HG03565 (cell line): ENCODE measurements around the gene PGK1.
"Not testable (repeated sequence)": the region's sequence is repeated elsewhere in the genome, so short reads cannot be mapped to it uniquely, and the experiment has no call there.

Experiments used
- ATAC-seq: cut with Tn5 transposase; IDR thresholded peaks from one replicate; pipeline ENCODE4 v1.9.1; 2021; ENCODE audit warnings: mild to moderate bottlenecking, moderate library complexity; ENCODE audit not compliant: unreplicated experiment

Gene PGK1

DNA sequence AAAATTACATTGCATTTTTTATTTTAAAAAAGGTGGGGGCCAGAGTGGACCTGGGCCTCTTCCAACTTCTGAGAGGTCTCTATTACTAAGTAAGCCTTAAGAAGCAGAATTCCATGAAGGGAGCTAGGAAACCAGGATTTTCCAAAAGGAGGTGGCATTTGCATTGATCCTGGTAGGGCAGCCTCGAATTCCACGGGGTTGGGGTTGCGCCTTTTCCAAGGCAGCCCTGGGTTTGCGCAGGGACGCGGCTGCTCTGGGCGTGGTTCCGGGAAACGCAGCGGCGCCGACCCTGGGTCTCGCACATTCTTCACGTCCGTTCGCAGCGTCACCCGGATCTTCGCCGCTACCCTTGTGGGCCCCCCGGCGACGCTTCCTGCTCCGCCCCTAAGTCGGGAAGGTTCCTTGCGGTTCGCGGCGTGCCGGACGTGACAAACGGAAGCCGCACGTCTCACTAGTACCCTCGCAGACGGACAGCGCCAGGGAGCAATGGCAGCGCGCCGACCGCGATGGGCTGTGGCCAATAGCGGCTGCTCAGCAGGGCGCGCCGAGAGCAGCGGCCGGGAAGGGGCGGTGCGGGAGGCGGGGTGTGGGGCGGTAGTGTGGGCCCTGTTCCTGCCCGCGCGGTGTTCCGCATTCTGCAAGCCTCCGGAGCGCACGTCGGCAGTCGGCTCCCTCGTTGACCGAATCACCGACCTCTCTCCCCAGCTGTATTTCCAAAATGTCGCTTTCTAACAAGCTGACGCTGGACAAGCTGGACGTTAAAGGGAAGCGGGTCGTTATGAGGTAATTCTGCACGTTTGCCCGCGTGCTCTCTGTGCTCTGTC, at the start of gene PGK1:
TSS of gene PGK1 (plus strand) at position 626 of the 824 bp plus-strand sequence. CDS start at position 719, 93 bp downstream.
- ATAC-seq = peak; percentile 94

DNA sequence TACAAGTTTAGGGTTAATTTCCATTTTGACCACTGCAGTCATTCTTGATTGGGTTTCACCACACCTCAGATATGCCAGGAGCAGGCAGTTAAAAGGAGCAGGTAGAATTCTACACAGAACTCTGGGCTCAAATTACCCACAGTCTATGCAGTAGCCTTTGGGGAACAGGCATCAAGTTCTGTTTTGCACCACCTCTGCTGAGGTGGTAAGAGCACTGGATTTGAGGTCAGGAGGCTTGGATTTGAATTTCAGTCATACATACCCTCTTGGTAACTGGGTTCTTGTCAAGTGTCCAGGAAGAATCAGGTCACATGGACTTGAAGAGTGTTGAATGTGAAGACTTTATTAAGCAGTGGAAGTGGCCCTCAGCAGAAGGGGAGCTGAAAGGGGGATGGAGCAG, 40.4 kb upstream of the PGK1 start:
- ATAC-seq = no peak

DNA sequence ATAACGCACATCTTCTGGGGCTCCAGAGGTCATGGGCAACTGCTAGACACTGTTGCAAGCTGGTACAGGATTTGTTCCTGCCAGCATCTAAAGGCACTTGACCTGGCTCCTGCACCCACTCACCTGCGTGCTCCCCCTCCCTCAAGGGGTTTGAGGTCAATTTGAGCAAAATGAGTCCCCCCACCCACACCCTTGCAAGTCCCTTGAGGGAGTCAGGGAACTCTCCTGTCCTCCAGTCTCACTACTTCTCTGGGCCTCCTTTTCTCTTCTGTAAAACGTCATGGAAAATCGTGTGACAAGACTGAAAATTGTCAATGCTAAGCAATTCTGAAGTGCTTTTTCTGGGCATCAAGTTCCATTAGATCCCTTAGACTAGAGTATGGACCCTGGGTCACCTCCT, 39.9 kb upstream of the PGK1 start:
- ATAC-seq = no peak

DNA sequence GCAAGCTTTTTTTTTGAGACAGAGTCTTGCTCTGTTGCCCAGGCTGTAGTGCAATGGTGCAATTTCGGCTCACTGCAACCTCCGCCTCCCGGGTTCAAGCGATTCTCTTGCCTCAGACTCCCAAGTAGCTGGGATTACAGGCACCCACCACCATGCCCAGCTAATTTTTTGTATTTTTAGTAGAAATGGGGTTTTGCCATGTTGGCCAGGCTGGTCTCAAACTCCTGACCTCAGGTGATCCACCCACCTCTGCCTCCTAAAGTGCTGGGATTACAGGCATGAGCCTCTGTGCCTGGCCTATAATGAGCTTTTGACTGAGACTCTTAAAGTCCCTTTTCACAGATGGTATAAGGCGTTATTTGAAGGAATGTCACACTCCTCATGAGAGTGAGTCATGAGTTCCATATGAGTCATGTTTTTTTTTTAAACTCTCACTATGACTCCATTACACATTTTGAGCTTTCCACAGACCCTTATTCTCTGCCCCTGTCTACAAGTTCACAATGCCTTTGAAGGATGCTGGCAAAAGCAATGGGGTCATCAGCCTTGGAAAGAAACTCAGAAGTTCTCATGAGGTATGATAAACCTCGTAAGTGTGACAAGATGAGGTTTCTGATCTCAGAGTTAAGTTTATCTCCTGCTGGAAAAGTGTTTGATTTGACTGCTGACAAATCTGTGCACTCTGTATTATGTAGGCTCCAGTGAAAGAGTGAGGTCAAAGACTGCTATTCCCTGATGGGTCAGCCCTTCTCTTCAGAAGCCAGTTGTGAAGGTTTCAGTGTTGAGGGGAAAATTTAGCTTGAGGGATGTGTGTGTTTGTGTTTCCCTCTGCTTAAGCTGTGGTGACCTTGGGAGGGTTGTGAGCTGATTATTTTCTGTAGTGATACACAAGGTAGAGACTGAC, 39.1 kb upstream of the PGK1 start:
- peak; percentile 85 for ATAC-seq

DNA sequence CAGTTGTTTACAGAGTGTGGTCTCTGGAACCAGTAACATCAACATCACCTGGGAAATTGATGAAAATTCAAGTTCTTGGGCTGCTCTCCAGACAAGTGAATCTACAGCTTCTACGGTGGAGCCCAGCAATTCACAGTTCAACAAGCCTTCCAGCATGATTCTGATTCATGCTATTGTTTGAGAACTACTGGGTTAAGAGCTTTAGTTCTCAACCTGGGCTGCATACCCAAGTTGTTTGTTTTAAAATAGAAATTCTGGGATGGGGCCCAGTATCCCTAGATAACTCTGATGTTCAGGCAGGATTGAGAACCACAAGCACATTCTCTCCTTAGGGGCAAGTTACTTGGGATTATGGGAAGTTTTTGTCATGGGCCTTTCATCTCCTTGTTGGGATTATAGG, 37.9 kb upstream of the PGK1 start:
- ATAC-seq = no peak

DNA sequence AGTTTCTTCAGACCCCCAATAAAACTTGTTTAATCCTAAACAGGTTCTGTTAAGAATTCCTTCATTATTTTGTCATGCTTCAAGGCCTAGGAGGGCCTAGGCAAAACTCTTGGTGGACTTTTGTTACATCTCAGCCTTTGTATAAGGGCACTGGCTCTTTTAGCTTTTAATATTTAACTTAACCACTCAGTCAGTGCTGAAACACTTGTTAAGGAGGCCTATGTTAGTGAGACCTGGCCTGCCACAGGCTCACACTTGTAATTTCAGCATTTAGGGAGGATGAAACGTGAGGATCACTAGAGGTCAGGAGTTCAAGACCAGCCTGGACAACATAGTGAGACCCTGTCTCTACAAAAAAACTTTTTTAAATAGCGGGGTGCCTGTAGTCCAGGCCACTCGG, 32.7 kb upstream of the PGK1 start:
- ATAC-seq = no peak

DNA sequence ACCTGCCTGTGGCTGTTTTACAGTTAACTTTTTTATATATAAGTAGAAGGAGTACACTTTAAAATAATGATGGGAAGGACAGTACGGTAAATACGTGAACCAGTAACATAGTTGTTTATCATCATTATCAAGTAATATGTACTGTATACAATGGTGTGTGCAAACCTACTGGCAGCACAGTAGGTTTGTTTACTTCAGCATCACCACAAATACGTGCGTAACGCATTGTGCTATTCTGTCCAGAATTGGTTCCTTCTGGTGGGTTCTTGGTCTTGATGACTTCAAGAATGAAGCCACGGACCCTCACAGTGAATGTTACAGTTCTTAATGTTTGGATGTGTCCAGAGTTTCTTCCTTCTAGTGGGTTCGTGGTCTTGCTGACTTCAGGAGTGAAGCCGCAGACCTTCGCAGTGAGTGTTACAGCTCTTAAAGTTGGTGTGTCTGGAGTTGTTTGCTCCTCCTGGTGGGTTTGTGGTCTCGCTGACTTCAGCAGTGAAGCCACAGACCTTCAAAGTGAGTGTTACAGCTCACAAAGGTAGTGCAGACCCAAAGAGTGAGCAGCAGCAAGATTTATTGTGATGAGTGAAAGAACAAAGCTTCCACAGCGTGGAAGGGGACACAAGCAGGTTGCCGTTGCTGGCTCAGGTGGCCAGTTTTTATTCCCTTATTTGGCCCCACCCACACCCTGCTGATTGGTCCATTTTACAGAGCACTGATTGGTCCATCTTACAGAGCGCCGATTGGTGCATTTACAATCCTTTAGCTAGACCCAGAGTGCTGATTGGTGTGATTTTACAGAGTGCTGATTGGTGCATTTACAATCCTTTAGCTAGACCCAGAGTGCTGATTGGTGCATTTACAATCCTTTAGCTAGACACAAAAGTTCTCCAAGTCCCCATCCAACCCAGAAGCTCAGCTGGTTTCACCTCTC, 30.6 kb upstream of the PGK1 start:
- not testable (repeated sequence) for ATAC-seq

DNA sequence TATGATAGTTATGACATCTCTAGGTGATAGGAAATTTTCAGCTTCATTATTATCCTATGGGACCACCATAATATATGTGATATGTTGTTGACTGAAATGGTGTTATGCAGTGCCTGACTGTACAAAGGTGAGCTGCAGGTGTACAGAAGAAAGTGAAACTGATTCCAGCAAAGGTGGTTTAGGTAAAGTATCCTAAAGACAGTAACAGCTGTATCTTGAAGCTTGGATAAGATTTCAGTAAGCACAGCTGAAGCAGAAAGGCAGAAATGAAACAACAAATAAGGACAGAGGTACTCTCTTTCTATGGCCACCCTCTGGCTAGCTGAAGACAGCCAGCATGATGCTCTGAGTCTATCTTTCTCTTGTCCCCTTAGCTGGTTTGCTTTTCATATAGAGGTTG, 30.0 kb upstream of the PGK1 start:
- no peak for ATAC-seq

DNA sequence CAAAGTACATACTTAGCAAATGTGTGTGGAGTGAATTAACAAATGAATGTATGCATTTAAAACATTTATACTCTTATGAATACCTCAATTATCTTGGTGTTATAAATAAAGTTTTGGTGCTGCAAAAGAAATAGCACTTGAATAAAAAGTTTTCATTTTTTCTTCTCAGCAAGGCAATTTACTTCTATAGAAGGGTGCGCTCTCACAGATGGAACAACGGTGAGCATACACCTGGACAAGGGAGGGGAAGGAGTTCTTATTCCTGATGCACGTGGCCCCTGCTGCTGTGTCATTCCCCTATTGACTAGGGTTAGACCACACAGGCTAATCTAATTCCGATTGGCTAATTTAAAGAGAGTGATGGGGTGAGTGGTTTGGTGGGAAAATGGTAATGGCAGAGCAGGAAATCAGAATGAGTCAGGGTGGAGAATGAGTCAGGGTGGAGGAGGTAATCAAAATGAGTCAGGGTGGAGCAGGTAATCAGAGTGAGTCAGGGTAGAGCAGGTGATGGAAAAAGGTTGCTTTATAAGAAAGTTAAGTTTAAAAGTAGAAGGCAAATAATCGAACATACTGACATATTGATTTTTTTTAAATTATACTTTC, 28.2 kb upstream of the PGK1 start:
- ATAC-seq = no peak

DNA sequence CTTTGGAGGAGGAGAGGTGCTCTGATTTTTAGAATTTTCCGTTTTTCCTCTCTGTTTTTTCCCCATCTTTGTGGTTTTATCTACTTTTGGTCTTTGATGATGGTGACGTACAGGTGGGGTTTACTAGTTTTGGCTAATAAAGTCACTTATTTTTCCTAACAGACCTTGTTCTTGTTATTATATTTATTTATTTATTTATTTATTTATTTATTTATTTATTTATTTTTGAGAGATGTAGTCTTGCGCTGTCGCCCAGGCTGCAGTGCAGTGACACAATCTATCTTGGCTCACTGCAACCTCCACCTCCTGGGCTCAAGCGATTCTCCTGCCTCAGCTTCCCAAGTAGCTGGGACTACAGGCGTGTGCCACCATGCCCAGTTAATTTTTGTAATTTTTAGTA, 22.6 kb upstream of the PGK1 start:
- not testable (repeated sequence) for ATAC-seq

DNA sequence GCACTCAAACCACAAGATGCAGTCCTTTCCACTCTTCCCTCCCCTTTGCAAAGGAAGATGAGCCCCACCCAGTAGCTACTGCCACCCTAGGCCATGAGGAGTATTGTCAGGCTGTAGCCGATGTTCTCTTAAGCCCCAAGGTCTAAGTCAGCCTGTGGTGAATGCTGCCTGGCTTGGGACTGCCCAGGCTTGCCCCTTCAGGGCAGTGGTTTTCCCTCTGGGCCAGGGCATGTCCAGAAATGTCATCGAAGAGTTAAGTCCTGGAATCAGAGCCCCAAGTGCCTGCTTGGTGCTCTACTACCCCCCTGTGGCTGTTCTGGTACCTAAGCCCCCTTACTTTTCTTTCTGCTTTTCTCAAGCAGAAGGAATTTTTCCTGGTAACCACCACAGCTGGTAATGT, 11.8 kb upstream of the PGK1 start:
- peak; percentile 70 for ATAC-seq

DNA sequence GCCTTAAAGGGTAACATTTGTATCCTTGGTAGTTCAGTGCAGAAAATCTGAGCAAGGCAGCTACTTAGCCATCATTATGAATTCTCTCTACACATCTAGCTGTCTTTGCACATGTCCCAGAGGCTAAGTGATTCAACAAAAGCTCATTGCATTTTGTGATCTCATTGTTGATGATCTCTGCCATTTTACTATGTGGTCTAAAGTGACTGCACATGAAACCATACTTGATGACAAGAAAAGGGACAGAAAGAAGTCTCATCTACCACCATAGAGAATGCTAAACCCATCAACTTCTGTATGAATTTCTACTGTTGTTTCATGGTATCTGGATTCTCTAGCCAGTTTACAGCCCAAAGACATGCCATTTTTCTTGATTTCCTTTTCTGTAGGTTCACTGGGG, 5.9 kb upstream of the PGK1 start:
- no peak for ATAC-seq

DNA sequence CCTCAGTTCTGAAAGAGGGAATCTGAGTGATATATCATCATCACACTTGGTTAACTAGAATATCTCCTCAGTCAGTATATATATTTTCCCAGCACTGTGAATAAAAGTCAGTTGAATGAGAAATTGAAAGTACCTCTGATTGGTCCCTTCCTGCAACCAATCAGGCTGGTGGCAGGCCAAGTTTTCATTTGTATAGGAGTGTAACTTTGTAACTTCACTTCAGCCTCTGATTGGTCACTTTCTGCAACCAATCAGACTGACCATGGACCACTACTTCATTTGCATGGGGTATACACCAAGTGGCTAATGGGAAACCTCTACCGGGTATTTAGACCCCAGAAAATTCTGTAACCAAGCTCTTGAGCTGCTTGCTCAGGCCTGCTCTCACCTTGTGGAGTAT, 2.0 kb upstream of the PGK1 start:
- ATAC-seq = no peak

DNA sequence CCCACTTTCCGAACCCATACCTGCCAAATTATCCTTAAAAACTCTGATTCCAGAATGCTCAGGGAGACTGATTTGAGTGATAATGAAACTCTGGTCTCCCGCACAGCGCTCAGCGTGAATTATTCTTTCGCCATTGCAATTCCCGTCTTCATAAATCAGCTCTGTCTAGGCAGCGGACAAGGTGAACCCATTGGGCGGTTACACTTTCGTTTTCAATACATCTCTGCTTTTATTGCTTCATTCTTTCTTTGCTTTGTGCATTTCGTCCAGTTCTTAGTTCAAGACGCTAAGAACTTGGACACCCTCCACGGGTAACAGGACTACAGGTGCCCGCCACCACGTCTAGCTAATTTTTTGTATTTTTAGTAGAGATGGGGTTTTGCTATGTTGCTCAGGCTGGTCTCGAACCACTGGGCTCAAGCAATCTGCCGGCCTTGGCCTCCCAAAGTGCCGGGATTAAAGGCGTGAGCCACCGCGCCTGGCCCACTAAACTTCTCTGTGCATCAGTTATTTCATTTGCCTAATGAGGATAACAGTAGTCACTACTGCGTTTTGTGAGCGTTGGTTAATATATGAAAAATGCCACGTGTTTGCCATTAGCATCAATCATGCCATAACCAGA, 936 bp upstream of the PGK1 start:
- ATAC-seq = no peak

DNA sequence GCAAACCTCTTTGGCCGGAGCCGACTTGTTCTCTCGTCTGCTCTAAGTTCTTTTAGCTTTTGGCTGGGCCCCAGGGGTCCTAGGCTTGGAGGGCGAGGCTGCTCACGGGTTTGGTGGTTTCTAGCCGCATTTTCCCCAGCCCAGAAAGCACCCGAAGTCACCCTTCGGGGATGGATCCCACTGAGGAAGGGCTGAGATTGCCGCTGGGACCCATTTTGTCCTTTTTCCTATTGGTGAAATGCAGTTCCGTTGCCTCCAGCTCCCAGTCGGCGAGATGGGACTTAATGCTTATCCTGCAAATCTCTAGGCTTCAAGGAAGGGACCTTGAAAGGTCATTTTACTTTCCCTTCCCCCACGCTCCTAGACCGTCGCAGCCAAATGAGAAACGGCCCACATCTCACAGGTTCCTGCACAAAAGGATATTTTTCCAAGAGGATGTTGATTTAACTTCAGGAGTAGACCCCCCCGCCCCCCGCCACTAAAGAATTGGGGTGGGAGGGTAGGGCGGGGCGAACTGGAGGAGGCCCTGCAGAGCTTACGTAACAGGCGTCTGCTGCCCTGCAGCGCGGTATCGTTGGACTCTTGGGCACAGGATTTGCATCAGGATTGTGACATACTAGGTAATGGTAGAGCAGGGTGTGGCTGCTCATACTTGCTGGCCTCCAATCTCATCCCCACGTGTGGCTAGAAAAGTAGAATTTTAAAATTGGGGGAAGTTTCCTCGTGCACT, 564 bp downstream of the PGK1 start:
- peak; percentile 25 for ATAC-seq

DNA sequence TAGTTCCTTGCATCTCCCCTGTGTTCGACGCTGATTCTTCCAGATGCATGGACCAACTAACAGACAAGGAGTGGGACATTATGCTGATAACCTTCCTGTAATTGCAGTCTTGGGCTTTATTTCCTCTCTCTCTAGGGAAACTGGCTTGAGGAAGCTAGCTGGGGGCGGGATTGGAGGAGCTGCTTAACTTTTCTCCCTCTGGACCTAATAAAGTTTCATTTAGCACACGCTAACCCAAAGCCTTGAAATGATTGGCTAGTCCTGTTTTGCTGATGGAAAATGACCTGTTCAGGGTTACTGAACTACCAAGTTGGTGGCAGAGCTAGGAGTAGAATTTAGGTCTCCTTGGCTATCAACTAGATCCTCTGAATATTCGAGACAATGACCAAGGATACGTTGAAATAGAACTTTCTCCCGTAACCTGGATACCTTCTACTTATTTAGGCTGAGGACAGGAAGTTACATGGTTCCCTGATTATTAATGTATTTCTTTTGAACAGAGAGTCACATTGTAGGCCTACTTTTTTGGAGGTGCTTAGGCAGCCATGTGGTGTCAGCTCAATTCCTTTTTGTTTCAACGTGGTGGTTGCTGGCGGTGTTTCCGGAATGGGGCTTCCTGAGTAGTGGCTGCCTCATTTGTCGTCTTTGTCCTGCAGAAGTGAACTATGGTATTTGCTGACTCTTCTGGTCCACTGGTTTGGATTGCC, 2.0 kb downstream of the PGK1 start:
- no peak for ATAC-seq

DNA sequence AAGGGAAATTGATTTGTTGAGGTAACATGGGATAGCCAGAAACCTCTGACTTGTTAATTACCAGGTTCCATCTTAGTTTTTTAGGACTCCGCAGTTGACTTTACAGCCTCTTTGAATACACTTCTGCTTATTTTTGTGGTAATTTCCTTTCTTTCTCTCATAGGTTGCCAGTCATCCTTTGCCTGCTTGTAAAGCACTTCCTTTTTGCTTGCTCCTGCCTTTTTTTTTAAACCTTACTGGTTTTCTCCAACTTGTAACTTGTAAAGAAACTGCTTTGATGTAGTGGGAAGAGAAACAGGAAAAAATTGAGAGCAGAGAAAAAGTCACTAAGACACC, 2.6 kb downstream of the PGK1 start:
- no peak for ATAC-seq

DNA sequence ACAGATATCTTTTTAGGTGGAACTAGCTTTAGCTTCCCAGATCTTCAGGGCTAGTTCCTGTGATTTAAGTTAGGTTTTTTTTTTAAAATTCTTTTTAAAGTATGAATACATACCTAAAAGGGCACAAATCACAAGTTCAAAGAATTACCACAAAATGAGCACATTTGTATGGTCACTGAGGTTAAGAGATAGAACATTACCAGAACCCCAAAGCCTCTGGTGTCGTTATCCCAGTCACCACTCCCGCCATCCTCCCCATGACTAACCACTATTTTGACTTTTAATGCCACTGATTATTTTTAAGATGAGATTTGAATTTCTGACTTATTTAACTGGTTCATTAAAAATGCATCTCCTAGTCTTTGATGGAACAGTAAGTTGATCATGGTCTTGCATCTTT, 5.4 kb downstream of the PGK1 start:
- ATAC-seq = no peak
